ENCODE data around the gene GSS. TPM values are rescaled to one million over a fixed set of nuclear protein-coding genes. Genes with fewer than 3 reads are reported as not detected.
A peak's percentile ranks its signal among the peaks of the same experiment; 100 is the strongest.

The GSS gene
- total RNA-seq, 4 donors from 2014 or later, result 28.8 to 61.6 (median 47.0) TPM

GRCh38 chr20:34920055-34920454, 35.6 kb downstream of the GSS start:
- Histone ChIP-seq H3K27me3 (no peaks in the 10 kb centered on the region), H3K36me3 (peaks cover 0 to 37% (median 0%) of the 10 kb centered on the region in 3 donors), H3K4me1 (peaks cover 0 to 21% (median 9%) of the 10 kb centered on the region in 4 donors), H3K4me3 (no peak overlapping the region), H3K27ac (peak overlapping the region in 2 of 4 donors; percentile 26 to 76), H3K9me3 (no peaks in the 10 kb centered on the region)
- no peak for TF ChIP-seq EP300 (IDR thresholded peaks at IDR 0.05)
- no peak for TF ChIP-seq CTCF (IDR thresholded peaks at IDR 0.05)
- no peak for TF ChIP-seq POLR2A (IDR thresholded peaks at IDR 0.05)
- no peak for DNase-seq (ENCODE audit: low spot score in 2 of 2)

- WGBS, 2 donors, result 65 to 78% methylated on average over 2 of the region's 2 CpGs
- TF ChIP-seq CTCF (IDR thresholded peaks at IDR 0.05) (no peak), POLR2A (IDR thresholded peaks at IDR 0.05) (no peak), EP300 (IDR thresholded peaks at IDR 0.05) (no peak)
- Histone ChIP-seq H3K36me3 (peaks cover 0 to 30% (median 0%) of the 10 kb centered on the region in 3 donors), H3K27ac (no peak overlapping the region), H3K4me3 (no peak overlapping the region), H3K9me3 (no peaks in the 10 kb centered on the region), H3K4me1 (peaks cover 0 to 4% (median 1%) of the 10 kb centered on the region in 4 donors), H3K27me3 (no peaks in the 10 kb centered on the region)
- DNase-seq (ENCODE audit: low spot score in 2 of 2), result no peak
These were observed 38.7 kb downstream of the GSS start for GRCh38 chr20:34916774-34917354.

GRCh38 chr20:34915749-34916455, 39.7 kb downstream of the GSS start:
- Histone ChIP-seq H3K27me3 (no peaks in the 10 kb centered on the region), H3K9me3 (no peaks in the 10 kb centered on the region), H3K27ac (no peak overlapping the region), H3K36me3 (peaks cover 0 to 25% (median 0%) of the 10 kb centered on the region in 3 donors), H3K4me1 (peaks cover 0 to 2% (median 0%) of the 10 kb centered on the region in 4 donors), H3K4me3 (no peak overlapping the region)
- WGBS, 2 donors, result 86 to 89% methylated on average over 4 of the region's 4 CpGs
- no peak for DNase-seq (ENCODE audit: low spot score in 2 of 2)
- TF ChIP-seq CTCF (IDR thresholded peaks at IDR 0.05), result no peak

GRCh38 chr20:34915131-34915530, 40.5 kb downstream of the GSS start:
- no peak overlapping the region for H3K27ac ChIP-seq
- TF ChIP-seq EP300 (IDR thresholded peaks at IDR 0.05), result no peak
- TF ChIP-seq POLR2A (IDR thresholded peaks at IDR 0.05), result no peak
- no peak for TF ChIP-seq CTCF (IDR thresholded peaks at IDR 0.05)
- H3K4me1 ChIP-seq, result peaks cover 0 to under 1% (median 0%) of the 10 kb centered on the region in 4 donors
- no peak for DNase-seq (ENCODE audit: low spot score in 2 of 2)
- H3K4me3 ChIP-seq, result no peak overlapping the region
- 85 to 96% methylated on average over 4 of the region's 4 CpGs for WGBS, 2 donors
- H3K27me3 ChIP-seq, result no peaks in the 10 kb centered on the region
- H3K9me3 ChIP-seq, result no peaks in the 10 kb centered on the region
- peaks cover 0 to 22% (median 0%) of the 10 kb centered on the region in 3 donors for H3K36me3 ChIP-seq
